ENCODE results near the gene NKAIN4. TPM values are rescaled to one million over a fixed set of nuclear protein-coding genes. Genes with fewer than 3 reads are reported as not detected.

Gene NKAIN4
- total and polyA plus RNA-seq, 2 experiments from 2014 or later, result 12.6 to 13.2 TPM

GRCh38 chr20:63219447-63219821 is 34.8 kb downstream of the NKAIN4 start:
- no peak overlapping the region for H3K27ac ChIP-seq (ENCODE audit: low read depth)
- H3K4me1 Mint-ChIP-seq, result peaks cover 18% of the 10 kb centered on the region
- H3K4me1 ChIP-seq (ENCODE audit: insufficient read depth), result peaks cover 5% of the 10 kb centered on the region
- no peaks in the 10 kb centered on the region for H3K9me3 Mint-ChIP-seq
- H4K20me1 ChIP-seq (replicated peaks; ENCODE audit: insufficient read depth), result peaks cover 6% of the 10 kb centered on the region
- H3F3A ChIP-seq (replicated peaks; ENCODE audit: low read depth), result 0 out of 2 replicates have a peak, but pooled peaks cover 9% of the 10 kb centered on the region
- H3K27ac Mint-ChIP-seq, result no peak overlapping the region
- no peak overlapping the region for H3K4me2 ChIP-seq
- TF ChIP-seq JUNB (IDR thresholded peaks at IDR 0.05; ENCODE audit: unreplicated experiment) (no peak), ZNF114 (CRISPR knock-in tag; IDR thresholded peaks at IDR 0.05) (no peak), ZNF331 (CRISPR knock-in tag; IDR thresholded peaks at IDR 0.05; ENCODE audit: low read depth) (no peak), CREB1 (CRISPR knock-in tag; IDR thresholded peaks at IDR 0.05; ENCODE audit: low read depth) (no peak), EZH2 (IDR thresholded peaks at IDR 0.05; ENCODE audit: low read depth, unreplicated experiment) (no peak), ZNF462 (CRISPR knock-in tag; IDR thresholded peaks at IDR 0.05) (no peak), ETS1 (IDR thresholded peaks at IDR 0.05) (no peak), EZH2phosphoT487 (IDR thresholded peaks at IDR 0.05; ENCODE audit: unreplicated experiment) (no peak), STAT1 (IDR thresholded peaks at IDR 0.05; ENCODE audit: unreplicated experiment) (no peak), CTCF (conservative IDR thresholded peaks at IDR 0.05; ENCODE audit: low read depth in 2 of 2) (no peak), POLR2AphosphoS5 (IDR thresholded peaks at IDR 0.05; ENCODE audit: low read depth) (no peak), REST (IDR thresholded peaks at IDR 0.05; ENCODE audit: unreplicated experiment) (no peak)
- no peak overlapping the region for H3K4me3 Mint-ChIP-seq
- no peaks in the 10 kb centered on the region for H3K9me2 ChIP-seq (ENCODE audit: insufficient read depth)
- DNase-seq (ENCODE audit: low spot score), result no peak
- peaks cover 4% of the 10 kb centered on the region; the same call in 1 of the 2 replicates for H3K36me3 ChIP-seq (ENCODE audit: insufficient read depth)
- no peak overlapping the region for H3K4me3 ChIP-seq
- peaks cover 9% of the 10 kb centered on the region for H3K36me3 Mint-ChIP-seq (ENCODE audit: low read depth)
- H3K27me3 Mint-ChIP-seq (ENCODE audit: insufficient read depth, low read depth, poor library complexity), result peaks cover 11% of the 10 kb centered on the region
- no peaks in the 10 kb centered on the region for H3K27me3 ChIP-seq (ENCODE audit: insufficient read depth)
- H2AFZ ChIP-seq, result no peak overlapping the region
- no peak for ATAC-seq
- peaks cover 12% of the 10 kb centered on the region for H3K79me2 ChIP-seq (replicated peaks; ENCODE audit: insufficient read depth)
